SU-DHL-6 (cell line): Measurements from ENCODE around the gene FBXL13.

Source experiments
- H2AFZ ChIP-seq: fragments of 200-600 bp; sonication (generic); 2 replicates; pipeline ENCODE4 v1.6.1; 2014; ENCODE audit warnings: low read depth, mild to moderate bottlenecking, moderate library complexity, mixed read lengths, antibody characterized with exemption, low read length; ENCODE audit not compliant: severe bottlenecking
- H3F3A ChIP-seq: fragments of 200-600 bp; shearing (Covaris generic); 2 replicates; pipeline ENCODE4 v1.6.0; 2016; ENCODE audit warnings: antibody characterized with exemption, mild to moderate bottlenecking; ENCODE audit not compliant: insufficient read depth
- H3K27ac ChIP-seq: fragments of 200-600 bp; sonication (generic); 2 replicates; pipeline ENCODE4 v1.5.1; 2016; ENCODE audit warnings: low read depth, mild to moderate bottlenecking, low read length, moderate library complexity, mixed read lengths
- H3K27me3 ChIP-seq: fragments of 200-600 bp; sonication (generic), shearing (Covaris generic); 2 replicates; pipeline ENCODE4 v1.6.0; 2014; ENCODE audit warnings: mild to moderate bottlenecking, low read length
- H3K36me3 ChIP-seq: fragments of 200-600 bp; sonication (generic); 2 replicates; pipeline ENCODE4 v1.6.1; 2014; ENCODE audit warnings: mild to moderate bottlenecking, low read length, mixed read lengths
- H3K4me2 ChIP-seq: fragments of 300-600, 200-600 bp; shearing (Covaris generic), sonication (generic); 2 replicates; pipeline ENCODE4 v1.6.0; 2014; ENCODE audit warnings: low read length, low read depth, mild to moderate bottlenecking; ENCODE audit not compliant: poor library complexity, severe bottlenecking
- H3K4me3 ChIP-seq: fragments of 200-600 bp; sonication (generic); 2 replicates; pipeline ENCODE4 v1.5.1; 2014; ENCODE audit warnings: antibody characterized with exemption, low read length, mild to moderate bottlenecking, mixed read lengths; ENCODE audit not compliant: insufficient read depth, poor library complexity, severe bottlenecking
- H3K79me2 ChIP-seq: fragments of 200-600 bp; sonication (generic); 2 replicates; pipeline ENCODE4 v1.6.1; 2014; ENCODE audit warnings: mild to moderate bottlenecking, low read length, moderate library complexity; ENCODE audit not compliant: insufficient read depth
- H3K9ac ChIP-seq: fragments of 200-600 bp; sonication (generic); 2 replicates; pipeline ENCODE4 v1.7.0; 2014; ENCODE audit warnings: mild to moderate bottlenecking, low read length
- H3K9me2 ChIP-seq: fragments of 200-600 bp; sonication (generic); replicated peaks from 2 replicates; pipeline ENCODE4 v1.6.1; 2014; ENCODE audit warnings: low read length; ENCODE audit not compliant: insufficient read depth
- H3K9me3 ChIP-seq: fragments of 200-600 bp; sonication (generic); 2 replicates; pipeline ENCODE4 v1.6.1; 2014; ENCODE audit warnings: low read length, mixed read lengths; ENCODE audit not compliant: insufficient read depth
- H4K20me1 ChIP-seq: fragments of 200-600 bp; sonication (generic); 2 replicates; pipeline ENCODE4 v1.6.1; 2014; ENCODE audit warnings: low read depth, mild to moderate bottlenecking, antibody characterized with exemption, low read length, moderate library complexity, mixed read lengths
- CTCF ChIP-seq: fragments of 200-600 bp; sonication (generic); IDR thresholded peaks from one replicate; pipeline ENCODE4 v1.5.1; 2017; ENCODE audit warnings: antibody characterized with exemption, mild to moderate bottlenecking, low read length, moderate library complexity; ENCODE audit not compliant: insufficient read depth, poor library complexity, severe bottlenecking
- EZH2phosphoT487 ChIP-seq: fragments of 200-600 bp; sonication (generic), shearing (Covaris generic); conservative IDR thresholded peaks from 2 replicates; pipeline ENCODE4 v1.6.1; 2018; ENCODE audit warnings: mild to moderate bottlenecking, antibody characterized with exemption, low read length, moderate library complexity, mixed read lengths

The FBXL13 gene

GRCh38 chr7:102992509-102992937, 82.1 kb downstream of the FBXL13 start:
- no peaks in the 10 kb centered on the region for H3K79me2 ChIP-seq
- no peaks in the 10 kb centered on the region for H4K20me1 ChIP-seq
- H3K4me2 ChIP-seq = no peak overlapping the region
- no peak overlapping the region for H3K4me3 ChIP-seq
- H3K27ac ChIP-seq = no peak overlapping the region
- no peak overlapping the region for H3K9ac ChIP-seq
- no peak overlapping the region for H2AFZ ChIP-seq
- no peaks in the 10 kb centered on the region for H3K9me2 ChIP-seq
- H3F3A ChIP-seq = no peaks in the 10 kb centered on the region
- no peak for TF ChIP-seq EZH2phosphoT487
- no peak for TF ChIP-seq CTCF
- H3K27me3 ChIP-seq = no peaks in the 10 kb centered on the region
- H3K36me3 ChIP-seq = no peaks in the 10 kb centered on the region
- no peaks in the 10 kb centered on the region for H3K9me3 ChIP-seq

DNA sequence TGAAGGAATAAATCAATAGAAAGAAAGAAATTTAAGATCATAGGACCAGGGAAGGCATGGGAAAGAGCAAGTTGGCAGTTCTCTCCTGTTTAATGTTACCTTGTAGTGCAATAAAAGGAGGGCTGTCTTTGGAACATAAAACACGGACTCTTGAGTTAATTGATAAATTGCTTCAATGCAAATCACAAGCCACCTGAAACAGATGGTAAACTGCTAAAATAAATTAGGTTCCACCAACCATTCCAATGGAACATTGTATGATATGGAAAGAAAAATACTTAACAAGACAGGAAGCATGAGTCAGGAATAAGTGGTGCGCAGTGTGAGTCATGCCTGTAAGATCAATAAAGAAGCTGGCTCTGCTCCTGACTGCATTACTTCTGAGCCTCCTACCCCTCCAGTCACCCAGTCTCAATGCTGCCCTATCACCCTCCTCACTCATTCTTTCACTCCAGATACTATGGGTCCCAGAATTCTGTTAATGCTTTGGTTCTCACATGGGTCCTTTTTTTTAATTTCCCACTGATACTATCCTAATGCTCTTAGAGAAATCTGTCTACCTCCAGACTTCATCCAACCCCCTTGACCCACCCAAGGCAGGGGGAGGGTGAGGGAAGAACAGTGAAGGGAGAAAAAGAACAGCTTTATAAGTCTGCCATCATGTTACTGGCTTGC, 82.9 kb downstream of the FBXL13 start:
- no peak overlapping the region for H3K27ac ChIP-seq
- no peaks in the 10 kb centered on the region for H3K36me3 ChIP-seq
- no peak overlapping the region for H3K4me3 ChIP-seq
- no peak overlapping the region for H2AFZ ChIP-seq
- H4K20me1 ChIP-seq = no peaks in the 10 kb centered on the region
- H3K9ac ChIP-seq = no peak overlapping the region
- H3K27me3 ChIP-seq = no peaks in the 10 kb centered on the region
- no peaks in the 10 kb centered on the region for H3K9me3 ChIP-seq
- H3K4me2 ChIP-seq = no peak overlapping the region
- no peak for TF ChIP-seq EZH2phosphoT487
- no peak for TF ChIP-seq CTCF
- H3K9me2 ChIP-seq = no peaks in the 10 kb centered on the region
- no peaks in the 10 kb centered on the region for H3F3A ChIP-seq
- no peaks in the 10 kb centered on the region for H3K79me2 ChIP-seq

DNA sequence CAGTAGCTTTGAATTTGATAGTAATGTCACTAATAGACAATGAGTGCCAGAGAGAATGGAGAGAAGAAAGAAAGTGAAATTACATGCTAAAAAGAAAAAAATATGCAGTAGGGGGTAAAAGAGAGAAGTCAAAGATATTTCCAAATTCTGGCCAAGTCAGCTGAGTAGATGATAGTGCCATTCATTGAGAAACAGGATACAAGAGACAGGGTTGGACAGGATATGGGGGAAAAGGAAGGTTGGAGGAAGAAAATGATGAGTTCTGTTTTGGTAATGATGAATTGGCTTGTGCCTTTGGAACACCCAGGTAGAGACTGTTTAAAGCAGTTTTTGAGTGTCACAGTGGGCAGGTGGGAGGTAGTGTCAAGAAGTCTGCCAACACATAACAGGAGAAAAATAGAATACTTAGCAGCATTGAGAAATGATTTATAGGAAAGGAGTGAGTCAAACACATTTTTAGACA, 83.5 kb downstream of the FBXL13 start:
- no peaks in the 10 kb centered on the region for H3K9me2 ChIP-seq
- no peaks in the 10 kb centered on the region for H3F3A ChIP-seq
- no peak overlapping the region for H3K9ac ChIP-seq
- H2AFZ ChIP-seq = no peak overlapping the region
- no peaks in the 10 kb centered on the region for H4K20me1 ChIP-seq
- no peaks in the 10 kb centered on the region for H3K27me3 ChIP-seq
- no peaks in the 10 kb centered on the region for H3K9me3 ChIP-seq
- no peaks in the 10 kb centered on the region for H3K36me3 ChIP-seq
- TF ChIP-seq CTCF (no peak), EZH2phosphoT487 (no peak)
- no peak overlapping the region for H3K4me2 ChIP-seq
- H3K27ac ChIP-seq = no peak overlapping the region
- H3K4me3 ChIP-seq = no peak overlapping the region
- no peaks in the 10 kb centered on the region for H3K79me2 ChIP-seq
